A673 (cell line): ENCODE results near the gene KCNG2. TPM values are rescaled to one million over a fixed set of nuclear protein-coding genes. Genes with fewer than 3 reads are reported as not detected.

Experiments
- BruUV-seq: library from RNA; stranded (reverse); fragments of 400-500 nt; replicated peaks from 2 replicates; lab custom pipeline; 2021; lab: Mats Ljungman, UMichigan
- CTCF ChIA-PET: fragments of 300-600 bp; sonication (Branson Sonifier 250); formaldehyde crosslinking; loops from one replicate; lab custom pipeline; 2022; ENCODE audit warnings: antibody characterized with exemption; lab: Charles Lee
- POLR2A ChIA-PET: fragments of 300-600 bp; sonication (Branson Sonifier 250); formaldehyde crosslinking; loops from one replicate; lab custom pipeline; 2022; ENCODE audit warnings: antibody characterized with exemption; ENCODE audit not compliant: low non-redundant PET; lab: Charles Lee
- DNase-seq: peaks from one replicate; pipeline ENCODE4 v3.0.0-alpha.2; 2015; ENCODE audit warnings: low spot score
- H3K27ac ChIP-seq: fragments of 200-600 bp; sonication (generic); 2 replicates; pipeline ENCODE4 v1.5.1; 2016; ENCODE audit warnings: mixed run types, low read depth, mild to moderate bottlenecking, mixed read lengths, antibody characterized with exemption, low read length; ENCODE audit not compliant: poor library complexity, severe bottlenecking
- H3K27me3 ChIP-seq: fragments of 200-600 bp; sonication (generic); replicated peaks from 2 replicates; pipeline ENCODE4 v1.6.1; 2017; ENCODE audit warnings: mixed run types, low read depth, mild to moderate bottlenecking, mixed read lengths, antibody characterized with exemption, low read length; ENCODE audit not compliant: insufficient read depth, poor library complexity
- H3K36me3 ChIP-seq: fragments of 200-600 bp; sonication (generic); 2 replicates; pipeline ENCODE4 v1.6.1; 2016; ENCODE audit warnings: mixed run types, mild to moderate bottlenecking, mixed read lengths, antibody characterized with exemption, low read length; ENCODE audit not compliant: insufficient read depth, poor library complexity, severe bottlenecking
- H3K4me1 ChIP-seq: fragments of 200-600 bp; sonication (generic); 2 replicates; pipeline ENCODE4 v1.6.1; 2017; ENCODE audit warnings: mixed run types, mild to moderate bottlenecking, mixed read lengths, antibody characterized with exemption, low read length; ENCODE audit not compliant: insufficient read depth, poor library complexity, severe bottlenecking
- H3K4me3 ChIP-seq: fragments of 200-600 bp; sonication (generic); 2 replicates; pipeline ENCODE4 v1.5.1; 2016; ENCODE audit warnings: low read depth, mixed run types, mild to moderate bottlenecking, mixed read lengths, low read length; ENCODE audit not compliant: poor library complexity, severe bottlenecking
- H3K9me3 ChIP-seq: fragments of 200-600 bp; sonication (generic); 2 replicates; pipeline ENCODE4 v1.6.1; 2016; ENCODE audit warnings: mixed run types, low read depth, mild to moderate bottlenecking, mixed read lengths, antibody characterized with exemption, low read length; ENCODE audit not compliant: poor library complexity, severe bottlenecking
- CTCF ChIP-seq: fragments of 300-800, 200-600 bp; sonication (generic); conservative IDR thresholded peaks from 2 replicates; pipeline ENCODE4 v1.5.1; 2017; ENCODE audit warnings: low read depth, mild to moderate bottlenecking, antibody characterized with exemption, low read length, moderate library complexity, mixed read lengths
- EZH2 ChIP-seq: fragments of 200-600 bp; sonication (generic); IDR thresholded peaks from 2 replicates; pipeline ENCODE4 v1.6.1; 2017; ENCODE audit warnings: borderline replicate concordance, low read depth, mild to moderate bottlenecking, mixed read lengths, antibody characterized with exemption, low read length; ENCODE audit not compliant: poor library complexity, severe bottlenecking
- intact Hi-C: fragments of 100-400 bp; cut with micrococcal nuclease; formaldehyde crosslinking; loops from one replicate; pipeline ENCODE4 v1.10.0; 2022; ENCODE audit not compliant: unreplicated experiment
- total RNA-seq: library from RNA; stranded (reverse); gene quantifications from 2 replicates; pipeline ENCODE4 v1.2.3, GENCODE V29; 2021

KCNG2 gene
- total RNA-seq, 1 experiment from 2014 or later, result not detected

GRCh38 chr18:79849328-79850207 is 51.8 kb downstream of the KCNG2 start:
- Histone ChIP-seq H3K4me1 (no peaks in the 10 kb centered on the region), H3K36me3 (no peaks in the 10 kb centered on the region), H3K9me3 (no peaks in the 10 kb centered on the region), H3K27me3 (no peaks in the 10 kb centered on the region), H3K4me3 (no peak overlapping the region), H3K27ac (no peak overlapping the region)
- intact Hi-C loops, result no loop called here
- CTCF ChIA-PET, result interaction anchor here (0.5 to 0.6 kb wide), 2 partner anchors 52 to 115 kb away, joined by 4 to 5 read pairs; partner anchors contain the start of genes HSBP1L1 and KCNG2
- POLR2A ChIA-PET, result no interaction called here
- BruUV-seq, result no TSS peak
- DNase-seq, result no peak
- TF ChIP-seq CTCF, result no peak
- TF ChIP-seq EZH2, result no peak

- POLR2A ChIA-PET, result no interaction called here
- Histone ChIP-seq H3K4me1 (no peaks in the 10 kb centered on the region), H3K27ac (no peak overlapping the region), H3K9me3 (no peaks in the 10 kb centered on the region), H3K27me3 (no peaks in the 10 kb centered on the region), H3K4me3 (no peak overlapping the region), H3K36me3 (no peaks in the 10 kb centered on the region)
- TF ChIP-seq CTCF (no peak), EZH2 (no peak)
- intact Hi-C loops, result no loop called here
- CTCF ChIA-PET, result no interaction called here
- BruUV-seq, result no TSS peak
- DNase-seq, result no peak
Observed at GRCh38 chr18:79850731-79851130, 53.0 kb downstream of the KCNG2 start.

- no peaks in the 10 kb centered on the region for H3K27me3 ChIP-seq
- H3K4me3 ChIP-seq, result no peak overlapping the region
- POLR2A ChIA-PET, result no interaction called here
- DNase-seq, result no peak
- H3K9me3 ChIP-seq, result no peaks in the 10 kb centered on the region
- intact Hi-C loops, result no loop called here
- no peaks in the 10 kb centered on the region for H3K36me3 ChIP-seq
- CTCF ChIA-PET, result no interaction called here
- TF ChIP-seq EZH2, result no peak
- TF ChIP-seq CTCF, result no peak
- H3K4me1 ChIP-seq, result no peaks in the 10 kb centered on the region
- no peak overlapping the region for H3K27ac ChIP-seq
- BruUV-seq, result no TSS peak
Observed at GRCh38 chr18:79851489-79851888, 53.8 kb downstream of the KCNG2 start.
